K562 (cell line): ENCODE data around the gene TSPAN14. TPM values are rescaled to one million over a fixed set of nuclear protein-coding genes. Genes with fewer than 3 reads are reported as not detected.

Experiments
- BRF2 ChIP-seq: IDR thresholded peaks from 3 replicates; pipeline ENCODE4 v1.6.1; 2011; ENCODE audit warnings: borderline replicate concordance, mild to moderate bottlenecking; ENCODE audit not compliant: insufficient read length, insufficient read depth
- CBFA2T2 ChIP-seq: fragments of 450-650 bp; conservative IDR thresholded peaks from 2 replicates; pipeline ENCODE4 v1.6.1; 2017; ENCODE audit warnings: mild to moderate bottlenecking
- CREB3 ChIP-seq: fragments of 450-650 bp; conservative IDR thresholded peaks from 2 replicates; pipeline ENCODE4 v1.6.1; 2016; ENCODE audit warnings: missing genetic modification characterization, low read depth, mild to moderate bottlenecking, missing compliant biosample characterization, moderate library complexity
- FOXK1 ChIP-seq: sonication (generic); formaldehyde crosslinking; IDR thresholded peaks from 2 replicates; pipeline ENCODE4 v1.8.0; 2022; ENCODE audit warnings: missing genetic modification reagents, mild to moderate bottlenecking, borderline replicate concordance
- HCFC1 ChIP-seq: IDR thresholded peaks from 2 replicates; pipeline ENCODE4 v1.6.1; 2012; ENCODE audit warnings: low read depth, low read length, improper control_type of control experiment
- HNRNPL ChIP-seq: fragments of 200-400 bp; formaldehyde crosslinking; IDR thresholded peaks from 2 replicates; pipeline ENCODE4 v1.6.1; 2017; ENCODE audit warnings: low read depth, mild to moderate bottlenecking, low read length
- L3MBTL2 ChIP-seq: fragments of 450-650 bp; IDR thresholded peaks from 2 replicates; pipeline ENCODE4 v1.6.1; 2016; ENCODE audit warnings: mild to moderate bottlenecking, moderate library complexity
- MAFF ChIP-seq: IDR thresholded peaks from 2 replicates; pipeline ENCODE4 v1.6.1; 2012; ENCODE audit warnings: low read length, improper control_type of control experiment
- MBD1 ChIP-seq: fragments of 250-450 bp; sonication (Bioruptor Pico); IDR thresholded peaks from 2 replicates; pipeline ENCODE4 v1.8.0; 2022; ENCODE audit warnings: inconsistent platforms
- MEIS2 ChIP-seq: fragments of 450-650 bp; IDR thresholded peaks from 2 replicates; pipeline ENCODE4 v1.6.1; 2014; ENCODE audit warnings: mild to moderate bottlenecking; ENCODE audit not compliant: partially characterized antibody
- MXD1 ChIP-seq: fragments of 250-450 bp; sonication (Bioruptor Pico); IDR thresholded peaks from 2 replicates; pipeline ENCODE4 v1.8.0; 2021; ENCODE audit warnings: borderline replicate concordance, mild to moderate bottlenecking, moderate library complexity; ENCODE audit not compliant: poor library complexity, severe bottlenecking
- NFYB ChIP-seq: IDR thresholded peaks from 2 replicates; pipeline ENCODE4 v1.6.1; 2011; ENCODE audit warnings: mild to moderate bottlenecking, moderate library complexity; ENCODE audit not compliant: insufficient read length; ENCODE audit errors: extremely low read depth
- PCBP1 ChIP-seq: fragments of 200-400 bp; formaldehyde crosslinking; IDR thresholded peaks from 2 replicates; pipeline ENCODE4 v1.6.1; 2018; ENCODE audit warnings: mild to moderate bottlenecking, low read depth, low read length; ENCODE audit not compliant: poor library complexity, severe bottlenecking
- SMAD1 ChIP-seq: fragments of 150-350 bp; IDR thresholded peaks from 2 replicates; pipeline ENCODE4 v1.6.1; 2014; ENCODE audit warnings: low read length, low read depth; ENCODE audit not compliant: partially characterized antibody
- SMARCB1 ChIP-seq: IDR thresholded peaks from 2 replicates; pipeline ENCODE4 v1.6.1; 2011; ENCODE audit warnings: improper control_type of control experiment, low read depth; ENCODE audit not compliant: insufficient read length
- TCF15 ChIP-seq: fragments of 250-450 bp; sonication (Bioruptor Pico); IDR thresholded peaks from 2 replicates; pipeline ENCODE4 v1.8.0; 2022; ENCODE audit warnings: moderate library complexity, mild to moderate bottlenecking, inconsistent platforms
- ZNF217 ChIP-seq: sonication (generic); formaldehyde crosslinking; IDR thresholded peaks from 2 replicates; pipeline ENCODE4 v1.8.0; 2022; ENCODE audit warnings: mild to moderate bottlenecking, missing genetic modification reagents
- ZNF764 ChIP-seq: fragments of 250-450 bp; sonication (Bioruptor Pico); IDR thresholded peaks from 2 replicates; pipeline ENCODE4 v1.4.0; 2020; ENCODE audit warnings: low read depth, mild to moderate bottlenecking, moderate library complexity
- ZZZ3 ChIP-seq: fragments of 450-650 bp; IDR thresholded peaks from 2 replicates; pipeline ENCODE4 v1.6.1; 2016; ENCODE audit warnings: antibody characterized with exemption, mild to moderate bottlenecking, moderate library complexity
- polyA plus RNA-seq, 8 experiments: library from polyadenylated mRNA; depleted of rRNA in 4 of 8; stranded (reverse) in 5 of 8; unstranded in 3 of 8; fragments of >200 nt; fragmentation: Nextera tagmentation in 2 of 8; fragmentation: Illumina TruSeq in 1 of 8; extraction: Ambion mirVana in 2 of 8; extraction: Trizol in 1 of 8; gene quantifications; 2 replicates each; pipeline versions ENCODE4 v1.2.1 to v1.2.3, GENCODE V29; 2011 to 2014; ENCODE audit warnings: inconsistent platforms in 1 of 8, missing spikeins in 1 of 8
- total RNA-seq, 7 experiments: library from RNA; depleted of rRNA in 6 of 7; stranded (reverse); fragments of >200 nt in 6 of 7; fragmentation: Illumina TruSeq in 2 of 7; extraction: Trizol in 2 of 7; gene quantifications; 2 replicates each; pipeline versions ENCODE4 v1.2.1 to v1.2.3, GENCODE V29; 2011 to 2021; ENCODE audit warnings: low replicate concordance in 1 of 7

Gene TSPAN14
- total and polyA plus RNA-seq, 9 of the 15 experiments (the other 6 are each of a cell fraction or from before 2014, with no cell fraction given), result 5.8 to 92.9 (median 23.3) TPM

- no peak for TF ChIP-seq SMAD1
- TF ChIP-seq MEIS2, result no peak
- no peak for TF ChIP-seq CBFA2T2
- TF ChIP-seq PCBP1, result peak; percentile 67
- TF ChIP-seq SMARCB1, result no peak
- TF ChIP-seq HNRNPL, result no peak
- TF ChIP-seq ZZZ3, result no peak
- TF ChIP-seq FOXK1 (CRISPR knock-in tag), result no peak
- no peak for TF ChIP-seq ZNF764 (CRISPR knock-in tag)
- no peak for TF ChIP-seq NFYB
- TF ChIP-seq MXD1, result no peak
- no peak for TF ChIP-seq MAFF
- TF ChIP-seq CREB3 (tag), result no peak
- TF ChIP-seq TCF15 (CRISPR knock-in tag), result no peak
- TF ChIP-seq HCFC1, result peak; percentile 40; the same call in 1 of the 2 replicates
- no peak for TF ChIP-seq BRF2
- peak; percentile 87 for TF ChIP-seq L3MBTL2
- no peak for TF ChIP-seq ZNF217 (CRISPR knock-in tag)
- TF ChIP-seq MBD1 (CRISPR knock-in tag), result peak; percentile 73; the same call in 1 of the 2 replicates
Observed at GRCh38 chr10:80535671-80536360, 81.7 kb downstream of the TSPAN14 start (continued).
